ENCODE data around the gene S100A16. TPM values are rescaled to one million over a fixed set of nuclear protein-coding genes. Genes with fewer than 3 reads are reported as not detected.

The S100A16 gene
- 12.7 TPM for polyA plus RNA-seq (2013, experiment 1 of 2)
- polyA plus RNA-seq (2013, experiment 2 of 2) = 13.5 TPM

GRCh38 chr1:153612755-153613331 lies at the start of gene S100A16:
Gene S100A16, minus strand, starts transcription at chr1:153613137. Its CDS starts 4,986 bp downstream, at chr1:153608151.
- peak within 1 kb of the TSS; percentile 85 for H3K56ac ChIP-seq (ENCODE audit: low read length)
- H2AK5ac ChIP-seq (ENCODE audit: low read length) = no peak within 1 kb of the TSS
- H2BK120ac ChIP-seq (ENCODE audit: low read depth, low read length) = no peak within 1 kb of the TSS
- peak; percentile 86 for DNase-seq
- peak within 1 kb of the TSS; percentile 29 for H3K18ac ChIP-seq (ENCODE audit: low read length)
- no peaks in the 10 kb centered on the region for H3K79me1 ChIP-seq (ENCODE audit: low read length)
- no peak within 1 kb of the TSS for H3K23ac ChIP-seq (ENCODE audit: low read length)
- H2BK15ac ChIP-seq (replicated peaks; ENCODE audit: low read depth) = no peak within 1 kb of the TSS
- no peaks in the 10 kb centered on the region for H3K36me3 ChIP-seq (ENCODE audit: control insufficient read depth, insufficient read depth, low read length)
- H2BK5ac ChIP-seq (ENCODE audit: low read length) = no peak within 1 kb of the TSS
- H3K27ac ChIP-seq (ENCODE audit: low read depth, low read length) = no peak within 1 kb of the TSS
- H3K4me3 ChIP-seq (ENCODE audit: low read length) = no peak within 1 kb of the TSS
- no peak within 1 kb of the TSS for H4K8ac ChIP-seq (ENCODE audit: low read depth, low read length)
- peak within 1 kb of the TSS; percentile 33 for H3K4me2 ChIP-seq (ENCODE audit: low read length)
- H3K79me2 ChIP-seq (ENCODE audit: control insufficient read depth, insufficient read depth, low read length) = no peaks in the 10 kb centered on the region
- peak within 1 kb of the TSS; percentile 56 for H3K9ac ChIP-seq (ENCODE audit: low read length)
- no peak within 1 kb of the TSS for H4K5ac ChIP-seq (ENCODE audit: low read length)
- WGBS (ENCODE audit: extremely low coverage, insufficient coverage, low lambda C conversion rate) = no CpG with 5 or more reads among the region's 9 CpGs
- peak within 1 kb of the TSS; percentile 46 for H3K4ac ChIP-seq (ENCODE audit: low read depth, low read length)
- H3K4me1 ChIP-seq (ENCODE audit: control insufficient read depth, low read depth, low read length) = peaks cover 7% of the 10 kb centered on the region
- no peaks in the 10 kb centered on the region for H3K27me3 ChIP-seq (ENCODE audit: insufficient read depth, low read length, poor library complexity)

GRCh38 chr1:153662269-153662668 lies 49.3 kb upstream of the S100A16 start:
- no peak overlapping the region for H3K9ac ChIP-seq (ENCODE audit: low read length)
- H3K4me3 ChIP-seq (ENCODE audit: low read length) = no peak overlapping the region
- no peak overlapping the region for H2BK5ac ChIP-seq (ENCODE audit: low read length)
- no peak overlapping the region for H2BK15ac ChIP-seq (replicated peaks; ENCODE audit: low read depth)
- no peak overlapping the region for H2AK5ac ChIP-seq (ENCODE audit: low read length)
- no peak overlapping the region for H4K5ac ChIP-seq (ENCODE audit: low read length)
- H3K4me1 ChIP-seq (ENCODE audit: control insufficient read depth, low read depth, low read length) = peaks cover 3% of the 10 kb centered on the region
- H2BK120ac ChIP-seq (ENCODE audit: low read depth, low read length) = no peak overlapping the region
- H3K27ac ChIP-seq (ENCODE audit: low read depth, low read length) = no peak overlapping the region
- H3K4ac ChIP-seq (ENCODE audit: low read depth, low read length) = no peak overlapping the region
- H3K18ac ChIP-seq (ENCODE audit: low read length) = no peak overlapping the region
- peaks cover 6% of the 10 kb centered on the region for H3K79me1 ChIP-seq (ENCODE audit: low read length)
- no peak overlapping the region for H3K56ac ChIP-seq (ENCODE audit: low read length)
- no peaks in the 10 kb centered on the region for H3K27me3 ChIP-seq (ENCODE audit: insufficient read depth, low read length, poor library complexity)
- peaks cover 5% of the 10 kb centered on the region for H3K79me2 ChIP-seq (ENCODE audit: control insufficient read depth, insufficient read depth, low read length)
- DNase-seq = no peak
- H3K23ac ChIP-seq (ENCODE audit: low read length) = no peak overlapping the region
- H3K36me3 ChIP-seq (ENCODE audit: control insufficient read depth, insufficient read depth, low read length) = peaks cover 20% of the 10 kb centered on the region
- H3K4me2 ChIP-seq (ENCODE audit: low read length) = no peak overlapping the region
- WGBS (ENCODE audit: extremely low coverage, insufficient coverage, low lambda C conversion rate) = no CpG with 5 or more reads among the region's 2 CpGs
- no peak overlapping the region for H4K8ac ChIP-seq (ENCODE audit: low read depth, low read length)

GRCh38 chr1:153661111-153661708 lies 48.3 kb upstream of the S100A16 start:
- peak; percentile 53 for DNase-seq
- no CpG with 5 or more reads among the region's 9 CpGs for WGBS (ENCODE audit: extremely low coverage, insufficient coverage, low lambda C conversion rate)
- Histone ChIP-seq H3K4me2 (ENCODE audit: low read length) (no peak overlapping the region), H3K56ac (ENCODE audit: low read length) (no peak overlapping the region), H3K18ac (ENCODE audit: low read length) (no peak overlapping the region), H3K27ac (ENCODE audit: low read depth, low read length) (no peak overlapping the region), H4K8ac (ENCODE audit: low read depth, low read length) (no peak overlapping the region), H3K4ac (ENCODE audit: low read depth, low read length) (no peak overlapping the region), H3K27me3 (ENCODE audit: insufficient read depth, low read length, poor library complexity) (no peaks in the 10 kb centered on the region), H3K4me1 (ENCODE audit: control insufficient read depth, low read depth, low read length) (peaks cover 3% of the 10 kb centered on the region), H2BK120ac (ENCODE audit: low read depth, low read length) (no peak overlapping the region), H3K36me3 (ENCODE audit: control insufficient read depth, insufficient read depth, low read length) (peaks cover 17% of the 10 kb centered on the region), H3K79me2 (ENCODE audit: control insufficient read depth, insufficient read depth, low read length) (peaks cover 4% of the 10 kb centered on the region), H3K4me3 (ENCODE audit: low read length) (no peak overlapping the region), H3K23ac (ENCODE audit: low read length) (no peak overlapping the region), H4K5ac (ENCODE audit: low read length) (no peak overlapping the region), H2BK5ac (ENCODE audit: low read length) (no peak overlapping the region), H3K79me1 (ENCODE audit: low read length) (peaks cover 4% of the 10 kb centered on the region), H2BK15ac (replicated peaks; ENCODE audit: low read depth) (no peak overlapping the region), H3K9ac (ENCODE audit: low read length) (no peak overlapping the region), H2AK5ac (ENCODE audit: low read length) (no peak overlapping the region)

GRCh38 chr1:153659656-153660055 lies 46.7 kb upstream of the S100A16 start:
- Histone ChIP-seq H2BK15ac (replicated peaks; ENCODE audit: low read depth) (no peak overlapping the region), H3K27me3 (ENCODE audit: insufficient read depth, low read length, poor library complexity) (no peaks in the 10 kb centered on the region), H2BK120ac (ENCODE audit: low read depth, low read length) (no peak overlapping the region), H3K27ac (ENCODE audit: low read depth, low read length) (no peak overlapping the region), H3K18ac (ENCODE audit: low read length) (no peak overlapping the region), H2BK5ac (ENCODE audit: low read length) (no peak overlapping the region), H3K23ac (ENCODE audit: low read length) (no peak overlapping the region), H3K4me1 (ENCODE audit: control insufficient read depth, low read depth, low read length) (peaks cover 3% of the 10 kb centered on the region), H3K9ac (ENCODE audit: low read length) (no peak overlapping the region), H3K36me3 (ENCODE audit: control insufficient read depth, insufficient read depth, low read length) (peaks cover 12% of the 10 kb centered on the region), H3K79me1 (ENCODE audit: low read length) (peaks cover 4% of the 10 kb centered on the region), H2AK5ac (ENCODE audit: low read length) (no peak overlapping the region), H3K79me2 (ENCODE audit: control insufficient read depth, insufficient read depth, low read length) (peaks cover 4% of the 10 kb centered on the region), H3K4me2 (ENCODE audit: low read length) (no peak overlapping the region), H3K4ac (ENCODE audit: low read depth, low read length) (no peak overlapping the region), H4K5ac (ENCODE audit: low read length) (no peak overlapping the region), H3K4me3 (ENCODE audit: low read length) (no peak overlapping the region), H3K56ac (ENCODE audit: low read length) (no peak overlapping the region), H4K8ac (ENCODE audit: low read depth, low read length) (no peak overlapping the region)
- DNase-seq = no peak
- no CpG with 5 or more reads among the region's 9 CpGs for WGBS (ENCODE audit: extremely low coverage, insufficient coverage, low lambda C conversion rate)

- no peak overlapping the region for H2BK120ac ChIP-seq (ENCODE audit: low read depth, low read length)
- peaks cover 3% of the 10 kb centered on the region for H3K4me1 ChIP-seq (ENCODE audit: control insufficient read depth, low read depth, low read length)
- no peak overlapping the region for H2BK5ac ChIP-seq (ENCODE audit: low read length)
- H3K36me3 ChIP-seq (ENCODE audit: control insufficient read depth, insufficient read depth, low read length) = peaks cover 10% of the 10 kb centered on the region
- no peak overlapping the region for H3K23ac ChIP-seq (ENCODE audit: low read length)
- no peak overlapping the region for H3K18ac ChIP-seq (ENCODE audit: low read length)
- no peak overlapping the region for H4K5ac ChIP-seq (ENCODE audit: low read length)
- H3K56ac ChIP-seq (ENCODE audit: low read length) = peak overlapping the region; percentile 94
- peak overlapping the region; percentile 98 for H3K4me2 ChIP-seq (ENCODE audit: low read length)
- peak overlapping the region; percentile 88 for H3K9ac ChIP-seq (ENCODE audit: low read length)
- H3K79me2 ChIP-seq (ENCODE audit: control insufficient read depth, insufficient read depth, low read length) = peaks cover 4% of the 10 kb centered on the region
- no peak overlapping the region for H4K8ac ChIP-seq (ENCODE audit: low read depth, low read length)
- no peaks in the 10 kb centered on the region for H3K27me3 ChIP-seq (ENCODE audit: insufficient read depth, low read length, poor library complexity)
- no peak overlapping the region for H3K27ac ChIP-seq (ENCODE audit: low read depth, low read length)
- WGBS (ENCODE audit: extremely low coverage, insufficient coverage, low lambda C conversion rate) = no CpG with 5 or more reads among the region's 8 CpGs
- DNase-seq = no peak
- no peak overlapping the region for H3K4ac ChIP-seq (ENCODE audit: low read depth, low read length)
- H2AK5ac ChIP-seq (ENCODE audit: low read length) = no peak overlapping the region
- peak overlapping the region; percentile 91 for H3K4me3 ChIP-seq (ENCODE audit: low read length)
- no peak overlapping the region for H2BK15ac ChIP-seq (replicated peaks; ENCODE audit: low read depth)
- H3K79me1 ChIP-seq (ENCODE audit: low read length) = peaks cover 4% of the 10 kb centered on the region
Observed at GRCh38 chr1:153659175-153659534, 46.2 kb upstream of the S100A16 start.
